ENCODE measurements around the gene MINK1.

DNA sequence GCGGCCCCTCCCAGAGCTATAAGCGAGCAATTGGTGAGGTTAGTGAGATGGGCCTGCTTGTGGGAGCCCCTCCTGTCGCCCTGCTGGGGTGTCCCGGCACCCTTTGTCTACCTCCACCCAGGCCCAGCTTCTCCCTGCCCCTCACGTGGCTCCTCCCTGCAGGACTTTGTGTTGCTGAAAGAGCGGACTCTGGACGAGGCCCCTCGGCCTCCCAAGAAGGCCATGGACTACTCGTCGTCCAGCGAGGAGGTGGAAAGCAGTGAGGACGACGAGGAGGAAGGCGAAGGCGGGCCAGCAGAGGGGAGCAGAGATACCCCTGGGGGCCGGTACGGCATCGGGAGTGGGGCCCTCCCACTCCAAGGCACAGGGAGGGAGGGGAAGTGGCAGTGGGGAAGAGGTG lies 60.1 kb downstream of the MINK1 start:
- TF ChIP-seq POLR2AphosphoS5 (IDR thresholded peaks at IDR 0.05; ENCODE audit: low read length), result no peak
- no peak for TF ChIP-seq HCFC1 (IDR thresholded peaks at IDR 0.05; ENCODE audit: low read length)
- TF ChIP-seq, protein P1, sequence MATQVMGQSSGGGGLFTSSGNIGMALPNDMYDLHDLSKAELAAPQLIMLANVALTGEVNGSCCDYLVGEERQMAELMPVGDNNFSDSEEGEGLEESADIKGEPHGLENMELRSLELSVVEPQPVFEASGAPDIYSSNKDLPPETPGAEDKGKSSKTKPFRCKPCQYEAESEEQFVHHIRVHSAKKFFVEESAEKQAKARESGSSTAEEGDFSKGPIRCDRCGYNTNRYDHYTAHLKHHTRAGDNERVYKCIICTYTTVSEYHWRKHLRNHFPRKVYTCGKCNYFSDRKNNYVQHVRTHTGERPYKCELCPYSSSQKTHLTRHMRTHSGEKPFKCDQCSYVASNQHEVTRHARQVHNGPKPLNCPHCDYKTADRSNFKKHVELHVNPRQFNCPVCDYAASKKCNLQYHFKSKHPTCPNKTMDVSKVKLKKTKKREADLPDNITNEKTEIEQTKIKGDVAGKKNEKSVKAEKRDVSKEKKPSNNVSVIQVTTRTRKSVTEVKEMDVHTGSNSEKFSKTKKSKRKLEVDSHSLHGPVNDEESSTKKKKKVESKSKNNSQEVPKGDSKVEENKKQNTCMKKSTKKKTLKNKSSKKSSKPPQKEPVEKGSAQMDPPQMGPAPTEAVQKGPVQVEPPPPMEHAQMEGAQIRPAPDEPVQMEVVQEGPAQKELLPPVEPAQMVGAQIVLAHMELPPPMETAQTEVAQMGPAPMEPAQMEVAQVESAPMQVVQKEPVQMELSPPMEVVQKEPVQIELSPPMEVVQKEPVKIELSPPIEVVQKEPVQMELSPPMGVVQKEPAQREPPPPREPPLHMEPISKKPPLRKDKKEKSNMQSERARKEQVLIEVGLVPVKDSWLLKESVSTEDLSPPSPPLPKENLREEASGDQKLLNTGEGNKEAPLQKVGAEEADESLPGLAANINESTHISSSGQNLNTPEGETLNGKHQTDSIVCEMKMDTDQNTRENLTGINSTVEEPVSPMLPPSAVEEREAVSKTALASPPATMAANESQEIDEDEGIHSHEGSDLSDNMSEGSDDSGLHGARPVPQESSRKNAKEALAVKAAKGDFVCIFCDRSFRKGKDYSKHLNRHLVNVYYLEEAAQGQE (IDR thresholded peaks at IDR 0.05; ENCODE audit: low read depth, low read length), result no peak
- TF ChIP-seq IKZF2 (IDR thresholded peaks at IDR 0.05), result no peak
- TF ChIP-seq SRF (IDR thresholded peaks at IDR 0.05; ENCODE audit: low read depth in 2 of 2, low read length in 2 of 2), result no peak
- TF ChIP-seq YBX1 (IDR thresholded peaks at IDR 0.05), result no peak
- TF ChIP-seq RFX5 (IDR thresholded peaks at IDR 0.05; ENCODE audit: low read depth, low read length), result no peak
- TF ChIP-seq, protein P2, sequence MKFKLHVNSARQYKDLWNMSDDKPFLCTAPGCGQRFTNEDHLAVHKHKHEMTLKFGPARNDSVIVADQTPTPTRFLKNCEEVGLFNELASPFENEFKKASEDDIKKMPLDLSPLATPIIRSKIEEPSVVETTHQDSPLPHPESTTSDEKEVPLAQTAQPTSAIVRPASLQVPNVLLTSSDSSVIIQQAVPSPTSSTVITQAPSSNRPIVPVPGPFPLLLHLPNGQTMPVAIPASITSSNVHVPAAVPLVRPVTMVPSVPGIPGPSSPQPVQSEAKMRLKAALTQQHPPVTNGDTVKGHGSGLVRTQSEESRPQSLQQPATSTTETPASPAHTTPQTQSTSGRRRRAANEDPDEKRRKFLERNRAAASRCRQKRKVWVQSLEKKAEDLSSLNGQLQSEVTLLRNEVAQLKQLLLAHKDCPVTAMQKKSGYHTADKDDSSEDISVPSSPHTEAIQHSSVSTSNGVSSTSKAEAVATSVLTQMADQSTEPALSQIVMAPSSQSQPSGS (IDR thresholded peaks at IDR 0.05; ENCODE audit: low read length), result no peak
